Kidney (tissue), 14 donors: ENCODE data around the gene SHISA7. TPM values are rescaled to one million over a fixed set of nuclear protein-coding genes. Genes with fewer than 3 reads are reported as not detected.

Experiments
- DNase-seq, 5 donors: peaks; one replicate each; pipeline ENCODE4 v3.0.0-alpha.2; 2013 to 2020
- FAIRE-seq: peaks from 2 replicates; lab custom pipeline; 2012; peaks lifted over from hg19 to GRCh38; lab: Jason Lieb, UNC
- H3K27ac ChIP-seq, 2 donors: one replicate each; pipeline ENCODE4 v1.7.0; 2013; ENCODE audit warnings: low read depth in 2 of 2, low read length in 2 of 2, inconsistent platforms in 1 of 2
- H3K27me3 ChIP-seq: one replicate; pipeline ENCODE4 v1.7.1; 2013; ENCODE audit warnings: low read length, inconsistent platforms; ENCODE audit not compliant: control insufficient read depth, insufficient read depth
- H3K36me3 ChIP-seq, 3 donors: one replicate each; pipeline versions ENCODE4 v1.7.0 to v1.7.1; 2013; ENCODE audit warnings: low read length in 3 of 3, control low read depth in 1 of 3, inconsistent platforms in 1 of 3; ENCODE audit not compliant: insufficient read depth in 3 of 3, control insufficient read depth in 2 of 3
- H3K4me1 ChIP-seq, 3 donors: one replicate each; pipeline versions ENCODE4 v1.7.0 to v1.7.1; 2013; ENCODE audit warnings: low read length in 3 of 3, inconsistent platforms in 1 of 3, low read depth in 1 of 3; ENCODE audit not compliant: control insufficient read depth in 2 of 3, insufficient read depth in 2 of 3
- H3K4me3 ChIP-seq, 3 donors: one replicate each; pipeline versions ENCODE4 v1.7.0 to v1.8.1; 2013; ENCODE audit warnings: low read length in 3 of 3, control low read depth in 1 of 3, inconsistent platforms in 1 of 3
- H3K9ac ChIP-seq, 3 donors: one replicate each; pipeline versions ENCODE4 v1.7.0 to v1.7.1; 2013; ENCODE audit warnings: low read length in 3 of 3, control low read depth in 1 of 3, inconsistent platforms in 1 of 3
- H3K9me3 ChIP-seq, 3 donors: one replicate each; pipeline versions ENCODE4 v1.7.0 to v1.7.1; 2013; ENCODE audit warnings: low read length in 3 of 3, control low read depth in 1 of 3, inconsistent platforms in 1 of 3; ENCODE audit not compliant: control insufficient read depth in 2 of 3, insufficient read depth in 1 of 3
- CTCF ChIP-seq: IDR thresholded peaks from 3 replicates; pipeline ENCODE4 v1.5.1; 2012; ENCODE audit warnings: mild to moderate bottlenecking, moderate library complexity, borderline replicate concordance; ENCODE audit not compliant: insufficient read depth; ENCODE audit errors: extremely low read depth
- intact Hi-C: fragments of 100-400 bp; cut with DNase I; formaldehyde crosslinking; loops from one replicate; pipeline ENCODE4 v1.11.1; 2022
- polyA plus RNA-seq: library from polyadenylated mRNA; stranded (reverse); fragments of 350-450 nt; fragmentation: Illumina TruSeq; extraction: RNeasy Lipid Tissue Mini Kit (QIAGEN cat#74804); gene quantifications from one replicate; pipeline ENCODE4 v1.2.3, GENCODE V29; 2014; ENCODE audit warnings: low read depth, low replicate concordance; ENCODE audit not compliant: insufficient read depth
- total RNA-seq: library from RNA; stranded (reverse); fragmentation: NEBNext Ultra II Directional; extraction: Animal tissue kit (Norgen Biotek cat#: 25700); gene quantifications from one replicate; pipeline ENCODE4 v1.2.1, GENCODE V29; 2021
- donor health status: control.
- donor health status: control.
- donor health status: control.
- donor health status: control.
- donor health status: control.
- donor health status: DM: yes; HTN: yes; CAD: no.
- donor health status: Normal renal cell carcinoma (clear cell type).

Gene SHISA7
- total and polyA plus RNA-seq, 2 donors from 2014 or later, result not detected

DNA sequence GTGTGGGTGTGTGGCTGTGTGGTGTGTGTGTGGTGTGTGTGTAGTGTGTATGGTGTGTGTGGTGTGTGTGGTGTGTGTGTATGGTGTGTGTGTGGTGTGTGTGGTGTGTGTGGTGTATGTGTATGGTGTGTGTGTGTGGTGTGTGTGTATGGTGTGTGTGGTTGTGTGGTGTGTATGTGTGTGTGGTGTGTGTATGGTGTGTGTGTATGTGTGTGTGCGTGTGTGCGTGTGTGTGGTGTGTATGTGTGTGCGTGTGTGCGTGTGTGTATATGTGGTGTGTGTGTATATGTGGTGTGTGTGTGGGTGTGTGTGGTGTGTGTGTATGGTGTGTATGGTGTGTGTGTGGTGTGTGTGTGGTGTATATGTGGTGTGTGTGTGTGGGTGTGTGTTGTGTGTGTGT lies 8.1 kb downstream of the SHISA7 start:
- intact Hi-C loops, result no loop called here
- H3K9ac ChIP-seq, result no peak overlapping the region
- no peaks in the 10 kb centered on the region for H3K4me1 ChIP-seq
- no peak for FAIRE-seq
- peaks cover 18% of the 10 kb centered on the region for H3K27me3 ChIP-seq
- no peak for DNase-seq
- H3K9me3 ChIP-seq, result no peaks in the 10 kb centered on the region
- H3K27ac ChIP-seq, result no peak overlapping the region
- TF ChIP-seq CTCF, result no peak
- H3K4me3 ChIP-seq, result peak overlapping the region in 1 of 3 donors; percentile 6
- H3K36me3 ChIP-seq, result no peaks in the 10 kb centered on the region

GRCh38 chr19:55434356-55434919 lies 8.7 kb downstream of the SHISA7 start:
- no peak overlapping the region for H3K27ac ChIP-seq
- H3K9ac ChIP-seq, result no peak overlapping the region
- intact Hi-C loops, result no loop called here
- no peaks in the 10 kb centered on the region for H3K9me3 ChIP-seq
- no peak for FAIRE-seq
- peaks cover 17% of the 10 kb centered on the region for H3K27me3 ChIP-seq
- no peak for TF ChIP-seq CTCF
- peak overlapping the region in 1 of 3 donors; percentile 21 for H3K4me3 ChIP-seq
- no peaks in the 10 kb centered on the region for H3K36me3 ChIP-seq
- no peak for DNase-seq
- no peaks in the 10 kb centered on the region for H3K4me1 ChIP-seq

DNA sequence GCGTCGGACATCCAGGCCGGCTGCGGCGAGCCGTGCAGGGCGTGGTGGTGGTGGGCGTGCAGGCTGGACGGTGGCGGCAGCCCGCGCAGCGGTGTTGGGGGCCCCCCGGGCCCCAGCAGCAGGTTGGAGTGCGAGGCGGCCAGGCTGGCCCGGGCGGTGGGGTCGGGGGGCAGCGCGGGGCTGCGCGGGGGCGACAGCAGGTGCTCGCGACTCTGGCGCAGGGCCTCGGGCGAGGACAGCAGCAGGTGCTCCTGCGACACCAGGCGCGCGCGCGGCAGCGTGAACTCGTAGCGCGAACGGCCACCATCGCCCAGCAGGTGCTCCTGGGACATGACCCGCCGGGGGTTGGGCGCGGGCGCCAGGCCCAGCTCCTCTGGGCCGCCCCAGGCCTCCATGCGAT lies 9.8 kb downstream of the SHISA7 start:
- FAIRE-seq, result no peak
- no peaks in the 10 kb centered on the region for H3K4me1 ChIP-seq
- TF ChIP-seq CTCF, result no peak
- H3K27me3 ChIP-seq, result peaks cover 12% of the 10 kb centered on the region
- no peak overlapping the region for H3K4me3 ChIP-seq
- no peak overlapping the region for H3K27ac ChIP-seq
- intact Hi-C loops, result no loop called here
- H3K9ac ChIP-seq, result no peak overlapping the region
- DNase-seq, result no peak
- H3K36me3 ChIP-seq, result no peaks in the 10 kb centered on the region
- H3K9me3 ChIP-seq, result no peaks in the 10 kb centered on the region
